GM19238 (cell line): Measurements from ENCODE around the gene ELOVL6.
"Not testable (repeated sequence)": the region's sequence is repeated elsewhere in the genome, so short reads cannot be mapped to it uniquely, and the experiment has no call there.

Experiments
- DNase-seq: peaks from one replicate; pipeline ENCODE4 v3.0.0; 2011; ENCODE audit warnings: low spot score; ENCODE audit not compliant: insufficient read length

The ELOVL6 gene

GRCh38 chr4:110075891-110076290 is 122.5 kb downstream of the ELOVL6 start:
- DNase-seq: no peak

- no peak for DNase-seq
Observed at GRCh38 chr4:110075083-110075738, 123.2 kb downstream of the ELOVL6 start.

GRCh38 chr4:110074570-110074969 is 123.8 kb downstream of the ELOVL6 start:
- DNase-seq: no peak

GRCh38 chr4:110073053-110073845 is 125.2 kb downstream of the ELOVL6 start:
- no peak for DNase-seq

GRCh38 chr4:110071466-110071865 is 126.9 kb downstream of the ELOVL6 start:
- DNase-seq: no peak

- no peak for DNase-seq
Observed at GRCh38 chr4:110068248-110068647, 130.2 kb downstream of the ELOVL6 start.

GRCh38 chr4:110064934-110065333 is 133.5 kb downstream of the ELOVL6 start:
- no peak for DNase-seq

GRCh38 chr4:110064295-110064694 is 134.1 kb downstream of the ELOVL6 start:
- no peak for DNase-seq

- DNase-seq: no peak
Observed at GRCh38 chr4:110062166-110062565, 136.2 kb downstream of the ELOVL6 start.

GRCh38 chr4:110061076-110061475 is 137.3 kb downstream of the ELOVL6 start:
- DNase-seq: no peak

GRCh38 chr4:110059556-110060191 is 138.7 kb downstream of the ELOVL6 start:
- peak; percentile 13 for DNase-seq

GRCh38 chr4:110058677-110059076 is 139.7 kb downstream of the ELOVL6 start:
- DNase-seq: no peak

GRCh38 chr4:110055158-110055768 is 143.2 kb downstream of the ELOVL6 start:
- DNase-seq: no peak

- DNase-seq: no peak
Observed at GRCh38 chr4:110049951-110050925, 148.2 kb downstream of the ELOVL6 start.

GRCh38 chr4:110046588-110047049 is 151.8 kb downstream of the ELOVL6 start:
- no peak for DNase-seq

GRCh38 chr4:110042545-110043517 is 155.6 kb downstream of the ELOVL6 start:
- DNase-seq: no peak

- no peak for DNase-seq
Observed at GRCh38 chr4:110041735-110042134, 156.7 kb downstream of the ELOVL6 start.

- not testable (repeated sequence) for DNase-seq
Observed at GRCh38 chr4:110039164-110039563, 159.3 kb downstream of the ELOVL6 start.

- peak; percentile 30 for DNase-seq
Observed at GRCh38 chr4:110034026-110034393, 164.4 kb downstream of the ELOVL6 start.
